ENCODE measurements around the gene FARS2.

DNA sequence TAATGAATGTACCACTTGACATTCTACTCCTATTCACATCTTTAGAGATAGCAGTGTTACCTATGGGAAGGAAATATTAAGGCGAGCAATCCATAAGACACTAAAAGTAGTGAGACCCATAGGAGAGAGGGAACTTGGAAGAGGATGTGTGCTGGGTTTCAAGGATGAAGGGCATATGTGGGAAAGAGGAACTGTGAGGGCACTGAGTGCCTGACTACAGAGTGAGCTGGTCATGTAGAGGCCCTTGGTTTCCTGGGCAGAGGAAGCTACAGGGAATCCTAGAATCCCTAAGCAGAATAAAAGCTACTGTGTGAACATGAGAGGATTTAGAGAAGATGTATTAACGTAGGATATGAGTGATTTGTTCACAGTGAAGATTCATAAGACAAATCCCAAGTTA is 262.8 kb downstream of the FARS2 start:
- TF ChIP-seq, protein P1, sequence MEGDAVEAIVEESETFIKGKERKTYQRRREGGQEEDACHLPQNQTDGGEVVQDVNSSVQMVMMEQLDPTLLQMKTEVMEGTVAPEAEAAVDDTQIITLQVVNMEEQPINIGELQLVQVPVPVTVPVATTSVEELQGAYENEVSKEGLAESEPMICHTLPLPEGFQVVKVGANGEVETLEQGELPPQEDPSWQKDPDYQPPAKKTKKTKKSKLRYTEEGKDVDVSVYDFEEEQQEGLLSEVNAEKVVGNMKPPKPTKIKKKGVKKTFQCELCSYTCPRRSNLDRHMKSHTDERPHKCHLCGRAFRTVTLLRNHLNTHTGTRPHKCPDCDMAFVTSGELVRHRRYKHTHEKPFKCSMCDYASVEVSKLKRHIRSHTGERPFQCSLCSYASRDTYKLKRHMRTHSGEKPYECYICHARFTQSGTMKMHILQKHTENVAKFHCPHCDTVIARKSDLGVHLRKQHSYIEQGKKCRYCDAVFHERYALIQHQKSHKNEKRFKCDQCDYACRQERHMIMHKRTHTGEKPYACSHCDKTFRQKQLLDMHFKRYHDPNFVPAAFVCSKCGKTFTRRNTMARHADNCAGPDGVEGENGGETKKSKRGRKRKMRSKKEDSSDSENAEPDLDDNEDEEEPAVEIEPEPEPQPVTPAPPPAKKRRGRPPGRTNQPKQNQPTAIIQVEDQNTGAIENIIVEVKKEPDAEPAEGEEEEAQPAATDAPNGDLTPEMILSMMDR (IDR thresholded peaks at IDR 0.05; ENCODE audit: poor library complexity, severe bottlenecking): no peak
- TF ChIP-seq POLR2AphosphoS5 (IDR thresholded peaks at IDR 0.05) (no peak), RAD21 (conservative IDR thresholded peaks at IDR 0.05) (no peak), TAF1 (IDR thresholded peaks at IDR 0.05; ENCODE audit: low read depth) (no peak)
- TF ChIP-seq, protein P2, sequence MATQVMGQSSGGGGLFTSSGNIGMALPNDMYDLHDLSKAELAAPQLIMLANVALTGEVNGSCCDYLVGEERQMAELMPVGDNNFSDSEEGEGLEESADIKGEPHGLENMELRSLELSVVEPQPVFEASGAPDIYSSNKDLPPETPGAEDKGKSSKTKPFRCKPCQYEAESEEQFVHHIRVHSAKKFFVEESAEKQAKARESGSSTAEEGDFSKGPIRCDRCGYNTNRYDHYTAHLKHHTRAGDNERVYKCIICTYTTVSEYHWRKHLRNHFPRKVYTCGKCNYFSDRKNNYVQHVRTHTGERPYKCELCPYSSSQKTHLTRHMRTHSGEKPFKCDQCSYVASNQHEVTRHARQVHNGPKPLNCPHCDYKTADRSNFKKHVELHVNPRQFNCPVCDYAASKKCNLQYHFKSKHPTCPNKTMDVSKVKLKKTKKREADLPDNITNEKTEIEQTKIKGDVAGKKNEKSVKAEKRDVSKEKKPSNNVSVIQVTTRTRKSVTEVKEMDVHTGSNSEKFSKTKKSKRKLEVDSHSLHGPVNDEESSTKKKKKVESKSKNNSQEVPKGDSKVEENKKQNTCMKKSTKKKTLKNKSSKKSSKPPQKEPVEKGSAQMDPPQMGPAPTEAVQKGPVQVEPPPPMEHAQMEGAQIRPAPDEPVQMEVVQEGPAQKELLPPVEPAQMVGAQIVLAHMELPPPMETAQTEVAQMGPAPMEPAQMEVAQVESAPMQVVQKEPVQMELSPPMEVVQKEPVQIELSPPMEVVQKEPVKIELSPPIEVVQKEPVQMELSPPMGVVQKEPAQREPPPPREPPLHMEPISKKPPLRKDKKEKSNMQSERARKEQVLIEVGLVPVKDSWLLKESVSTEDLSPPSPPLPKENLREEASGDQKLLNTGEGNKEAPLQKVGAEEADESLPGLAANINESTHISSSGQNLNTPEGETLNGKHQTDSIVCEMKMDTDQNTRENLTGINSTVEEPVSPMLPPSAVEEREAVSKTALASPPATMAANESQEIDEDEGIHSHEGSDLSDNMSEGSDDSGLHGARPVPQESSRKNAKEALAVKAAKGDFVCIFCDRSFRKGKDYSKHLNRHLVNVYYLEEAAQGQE (IDR thresholded peaks at IDR 0.05; ENCODE audit: borderline replicate concordance): no peak
